Prostate gland (tissue), 2 donors: ENCODE results near the gene GRAMD1A. TPM values are rescaled to one million over a fixed set of nuclear protein-coding genes. Genes with fewer than 3 reads are reported as not detected.
A peak's percentile ranks its signal among the peaks of the same experiment; 100 is the strongest.
"Not testable (repeated sequence)": the region's sequence is repeated elsewhere in the genome, so short reads cannot be mapped to it uniquely, and the experiment has no call there.

Experiments used
- DNase-seq: peaks from one replicate; pipeline ENCODE4 v3.0.0-alpha.2; 2019; ENCODE audit warnings: low spot score
- H3K27ac ChIP-seq, 2 donors: fragments of 200-600 bp; sonication (generic); 2 replicates each; pipeline ENCODE4 v1.5.1; 2017 to 2019
- H3K27me3 ChIP-seq: fragments of 200-600 bp; sonication (generic); replicated peaks from 2 replicates; pipeline ENCODE4 v1.5.1; 2019; ENCODE audit not compliant: insufficient read depth
- H3K36me3 ChIP-seq, 2 donors: fragments of 200-600 bp; sonication (generic); 1 replicate in 1 of 2; 2 replicates in 1 of 2; pipeline versions ENCODE4 v1.5.1 to v1.8.1; 2017 to 2019
- H3K4me1 ChIP-seq: fragments of 200-600 bp; sonication (generic); replicated peaks from 2 replicates; pipeline ENCODE4 v1.5.1; 2019
- H3K4me3 ChIP-seq, 2 donors: fragments of 200-600 bp; sonication (generic); 2 replicates each; pipeline ENCODE4 v1.5.1; 2017 to 2019
- H3K9me3 ChIP-seq: fragments of 200-600 bp; sonication (generic); 2 replicates; pipeline ENCODE4 v1.5.1; 2017
- CTCF ChIP-seq, 4 experiments: fragments of 200-600 bp in 2 of 4; fragments of 450-650 bp in 2 of 4; sonication (generic) in 2 of 4; IDR thresholded peaks; 1 replicate in 3 of 4; 2 replicates in 1 of 4; pipeline ENCODE4 v1.5.1; 2016 to 2019; ENCODE audit warnings: antibody characterized with exemption in 4 of 4, mild to moderate bottlenecking in 2 of 4, moderate library complexity in 2 of 4
- POLR2A ChIP-seq: fragments of 450-650 bp; IDR thresholded peaks from one replicate; pipeline ENCODE4 v1.6.1; 2016; ENCODE audit warnings: antibody characterized with exemption, mild to moderate bottlenecking
- POLR2AphosphoS5 ChIP-seq: sonication (generic); formaldehyde crosslinking; IDR thresholded peaks from one replicate; pipeline ENCODE4 v1.6.1; 2017; ENCODE audit warnings: antibody characterized with exemption
- WGBS: methylation state at CpG from one replicate; pipeline ENCODE4 v1.1.5; 2018; 5-methylcytosine and 5-hydroxymethylcytosine counted together
- intact Hi-C: fragments of 100-400 bp; cut with DNase I; formaldehyde crosslinking; loops from one replicate; pipeline ENCODE4 v1.14.2; 2022
- total RNA-seq, 2 donors: library from RNA; depleted of rRNA; stranded (reverse); fragments of >200 nt; gene quantifications; one replicate each; pipeline ENCODE4 v1.1.0, GENCODE V29; 2016

Gene GRAMD1A
- total RNA-seq, 2 donors from 2014 or later, result 32.2 to 120 TPM

- WGBS, result 79% methylated on average over 11 of the region's 11 CpGs
- peak overlapping the region; percentile 59 to 63 for H3K27ac ChIP-seq
- no peak overlapping the region for H3K4me3 ChIP-seq
- intact Hi-C loops, result no loop called here
- no peak for DNase-seq
- H3K36me3 ChIP-seq, result peaks cover 0 to 7% of the 10 kb centered on the region in 2 donors
- peaks cover 20% of the 10 kb centered on the region for H3K4me1 ChIP-seq
- no peaks in the 10 kb centered on the region for H3K9me3 ChIP-seq
- no peaks in the 10 kb centered on the region for H3K27me3 ChIP-seq
- TF ChIP-seq POLR2A (no peak), POLR2AphosphoS5 (no peak), CTCF (IDR thresholded peaks at IDR 0.05) (no peak)
These were observed 5.3 kb downstream of the GRAMD1A start for GRCh38 chr19:35005256-35005977.

GRCh38 chr19:35006007-35006341, 5.9 kb downstream of the GRAMD1A start:
- DNase-seq, H3K36me3 ChIP-seq, H3K9me3 ChIP-seq, intact Hi-C loops, H3K4me3 ChIP-seq, H3K27me3 ChIP-seq: not testable (repeated sequence)
- Histone ChIP-seq H3K4me1 (peaks cover 20% of the 10 kb centered on the region), H3K27ac (peak overlapping the region; percentile 59 to 63)
- WGBS, result 70% methylated on average over 6 of the region's 6 CpGs

GRCh38 chr19:35006342-35006998, 6.3 kb downstream of the GRAMD1A start:
- no peak for TF ChIP-seq CTCF (IDR thresholded peaks at IDR 0.05)
- TF ChIP-seq POLR2AphosphoS5, result peak; percentile 92
- peak; percentile 23 for TF ChIP-seq POLR2A
- 56% methylated on average over 15 of the region's 15 CpGs for WGBS
- intact Hi-C loops, result no loop called here
- no peaks in the 10 kb centered on the region for H3K27me3 ChIP-seq
- DNase-seq, result peak; percentile 72
- H3K4me1 ChIP-seq, result peaks cover 20% of the 10 kb centered on the region
- no peaks in the 10 kb centered on the region for H3K9me3 ChIP-seq
- H3K4me3 ChIP-seq, result no peak overlapping the region
- peak overlapping the region; percentile 59 to 63 for H3K27ac ChIP-seq
- peaks cover 0 to 9% of the 10 kb centered on the region in 2 donors for H3K36me3 ChIP-seq

GRCh38 chr19:35006999-35007365, 6.9 kb downstream of the GRAMD1A start:
- TF ChIP-seq CTCF (IDR thresholded peaks at IDR 0.05), result no peak
- TF ChIP-seq POLR2AphosphoS5, result no peak
- 94% methylated on average over 5 of the region's 5 CpGs for WGBS
- Histone ChIP-seq H3K9me3 (no peaks in the 10 kb centered on the region), H3K4me1 (peaks cover 15% of the 10 kb centered on the region), H3K27me3 (no peaks in the 10 kb centered on the region), H3K4me3 (no peak overlapping the region), H3K36me3 (peaks cover 0 to 9% of the 10 kb centered on the region in 2 donors), H3K27ac (peak overlapping the region; percentile 59 to 63)
- DNase-seq, result no peak
- intact Hi-C loops, result no loop called here

- peaks cover 15% of the 10 kb centered on the region for H3K4me1 ChIP-seq
- intact Hi-C loops, H3K27ac ChIP-seq, DNase-seq, H3K27me3 ChIP-seq, H3K4me3 ChIP-seq, H3K9me3 ChIP-seq, H3K36me3 ChIP-seq: not testable (repeated sequence)
- WGBS, result 93% methylated on average over 8 of the region's 8 CpGs
These were observed 7.3 kb downstream of the GRAMD1A start for GRCh38 chr19:35007427-35007826.

- H3K4me3 ChIP-seq, result no peak overlapping the region
- H3K4me1 ChIP-seq, result peaks cover 15% of the 10 kb centered on the region
- peak overlapping the region in 1 of 2 donors; percentile 10 for H3K27ac ChIP-seq
- 91% methylated on average over 12 of the region's 12 CpGs for WGBS
- H3K36me3 ChIP-seq, result peaks cover 0 to 9% of the 10 kb centered on the region in 2 donors
- no peak for DNase-seq
- no peak for TF ChIP-seq POLR2A
- no peak for TF ChIP-seq POLR2AphosphoS5
- TF ChIP-seq CTCF (IDR thresholded peaks at IDR 0.05), result no peak
- H3K9me3 ChIP-seq, result no peaks in the 10 kb centered on the region
- H3K27me3 ChIP-seq, result no peaks in the 10 kb centered on the region
- intact Hi-C loops, result no loop called here
These were observed 8.8 kb downstream of the GRAMD1A start for GRCh38 chr19:35008891-35009341.
